ENCODE measurements around the gene AP3B2.

AP3B2 gene

DNA sequence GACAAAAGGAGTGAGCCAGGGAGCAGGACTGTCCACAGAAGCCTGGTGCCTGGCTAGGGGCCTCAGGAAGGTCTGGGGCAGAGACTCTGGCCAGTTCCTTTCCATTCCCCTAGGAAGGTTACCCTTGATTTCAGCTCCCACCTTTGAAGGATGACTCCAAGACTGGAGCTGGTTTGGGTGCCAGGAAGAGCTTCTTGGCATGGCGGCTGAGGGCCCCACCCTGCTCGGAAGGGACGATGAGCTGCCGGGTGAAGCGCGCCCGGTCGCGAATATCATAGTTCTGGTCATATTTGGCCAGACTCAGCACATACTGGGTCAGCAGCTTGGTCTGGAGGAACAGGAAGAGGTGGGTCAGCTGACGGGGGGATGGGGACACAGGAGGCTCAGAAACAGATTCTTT, 43.1 kb downstream of the AP3B2 start:
- no peak for DNase-seq (ENCODE audit: low read depth, low spot score)
- in situ Hi-C loops (cut with HindIII; ENCODE audit: low sequenced_read_pairs) = no loop called here
- no peak overlapping the region for H3K4me3 ChIP-seq (ENCODE audit: low read depth, low read length)
- TF ChIP-seq, protein P1, sequence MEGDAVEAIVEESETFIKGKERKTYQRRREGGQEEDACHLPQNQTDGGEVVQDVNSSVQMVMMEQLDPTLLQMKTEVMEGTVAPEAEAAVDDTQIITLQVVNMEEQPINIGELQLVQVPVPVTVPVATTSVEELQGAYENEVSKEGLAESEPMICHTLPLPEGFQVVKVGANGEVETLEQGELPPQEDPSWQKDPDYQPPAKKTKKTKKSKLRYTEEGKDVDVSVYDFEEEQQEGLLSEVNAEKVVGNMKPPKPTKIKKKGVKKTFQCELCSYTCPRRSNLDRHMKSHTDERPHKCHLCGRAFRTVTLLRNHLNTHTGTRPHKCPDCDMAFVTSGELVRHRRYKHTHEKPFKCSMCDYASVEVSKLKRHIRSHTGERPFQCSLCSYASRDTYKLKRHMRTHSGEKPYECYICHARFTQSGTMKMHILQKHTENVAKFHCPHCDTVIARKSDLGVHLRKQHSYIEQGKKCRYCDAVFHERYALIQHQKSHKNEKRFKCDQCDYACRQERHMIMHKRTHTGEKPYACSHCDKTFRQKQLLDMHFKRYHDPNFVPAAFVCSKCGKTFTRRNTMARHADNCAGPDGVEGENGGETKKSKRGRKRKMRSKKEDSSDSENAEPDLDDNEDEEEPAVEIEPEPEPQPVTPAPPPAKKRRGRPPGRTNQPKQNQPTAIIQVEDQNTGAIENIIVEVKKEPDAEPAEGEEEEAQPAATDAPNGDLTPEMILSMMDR (IDR thresholded peaks at IDR 0.05; ENCODE audit: low read depth, low read length) = no peak

DNA sequence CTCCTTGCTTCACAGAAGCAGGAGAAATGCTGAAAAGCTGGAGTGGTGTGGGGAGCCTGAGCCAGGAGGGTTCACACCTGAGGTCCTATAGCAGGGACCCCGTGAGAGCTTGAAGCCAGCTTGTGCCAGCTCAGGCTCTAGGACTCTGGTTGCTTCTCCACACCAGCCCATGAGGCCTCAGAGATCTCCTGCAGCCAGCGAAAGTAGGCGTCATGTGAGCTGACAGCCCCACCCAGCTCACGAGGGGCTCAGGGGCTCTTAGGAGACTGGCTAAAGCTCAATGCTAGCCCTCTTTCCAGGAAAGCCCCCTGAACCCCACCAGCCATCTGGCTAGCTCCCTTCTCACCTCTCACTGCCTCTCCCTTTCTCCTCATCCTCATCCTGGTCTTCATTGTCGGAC, 45.7 kb downstream of the AP3B2 start:
- TF ChIP-seq, protein P1 (IDR thresholded peaks at IDR 0.05; ENCODE audit: low read depth, low read length) = no peak
- in situ Hi-C loops (cut with HindIII; ENCODE audit: low sequenced_read_pairs) = no loop called here
- no peak for DNase-seq (ENCODE audit: low read depth, low spot score)
- H3K4me3 ChIP-seq (ENCODE audit: low read depth, low read length) = no peak overlapping the region

DNA sequence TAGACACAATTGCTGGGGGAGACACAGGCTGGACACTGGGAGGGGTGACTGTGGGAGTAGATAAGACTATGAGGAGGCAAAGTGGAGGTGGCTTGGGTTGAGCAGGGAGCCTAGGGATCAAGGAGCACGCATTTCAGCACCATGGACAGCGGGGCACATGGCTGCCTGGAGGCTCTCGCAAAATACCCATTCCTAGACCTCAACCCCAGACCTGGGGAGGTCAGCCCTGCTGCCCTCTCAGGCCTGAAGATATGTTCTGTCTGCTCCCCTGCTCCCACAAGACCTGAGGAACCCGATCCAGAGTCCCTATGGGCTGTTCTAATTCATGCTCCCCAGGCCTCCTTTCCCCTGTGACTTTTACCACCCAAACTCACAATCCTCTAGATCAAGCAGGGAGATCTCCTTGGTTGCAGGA, 46.5 kb downstream of the AP3B2 start:
- peak; percentile 16 for DNase-seq (ENCODE audit: low read depth, low spot score)
- in situ Hi-C loops (cut with HindIII; ENCODE audit: low sequenced_read_pairs) = no loop called here
- H3K4me3 ChIP-seq (ENCODE audit: low read depth, low read length) = no peak overlapping the region
- TF ChIP-seq, protein P1 (IDR thresholded peaks at IDR 0.05; ENCODE audit: low read depth, low read length) = no peak

DNA sequence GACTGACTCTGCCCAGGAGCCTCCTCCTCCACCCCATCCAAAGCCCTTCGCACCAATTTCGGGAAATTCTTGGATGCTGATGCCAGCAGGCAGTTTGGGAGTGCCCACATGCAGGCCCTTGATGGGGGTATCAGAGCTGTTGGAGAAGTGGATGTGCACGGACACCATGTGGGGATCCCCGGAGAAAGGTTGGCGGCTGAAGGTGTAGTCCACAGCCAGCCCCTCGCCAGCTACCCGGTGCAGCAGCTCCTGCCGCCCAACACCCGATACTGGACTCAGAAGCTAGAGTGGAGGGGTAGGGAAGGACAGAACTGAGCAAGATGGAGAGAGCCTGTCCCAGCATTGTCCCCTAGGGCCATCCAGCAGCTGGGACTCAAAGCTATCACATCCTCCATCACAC, 47.0 kb downstream of the AP3B2 start:
- no peak overlapping the region for H3K4me3 ChIP-seq (ENCODE audit: low read depth, low read length)
- no peak for DNase-seq (ENCODE audit: low read depth, low spot score)
- in situ Hi-C loops (cut with HindIII; ENCODE audit: low sequenced_read_pairs) = no loop called here
- TF ChIP-seq, protein P1 (IDR thresholded peaks at IDR 0.05; ENCODE audit: low read depth, low read length) = no peak

DNA sequence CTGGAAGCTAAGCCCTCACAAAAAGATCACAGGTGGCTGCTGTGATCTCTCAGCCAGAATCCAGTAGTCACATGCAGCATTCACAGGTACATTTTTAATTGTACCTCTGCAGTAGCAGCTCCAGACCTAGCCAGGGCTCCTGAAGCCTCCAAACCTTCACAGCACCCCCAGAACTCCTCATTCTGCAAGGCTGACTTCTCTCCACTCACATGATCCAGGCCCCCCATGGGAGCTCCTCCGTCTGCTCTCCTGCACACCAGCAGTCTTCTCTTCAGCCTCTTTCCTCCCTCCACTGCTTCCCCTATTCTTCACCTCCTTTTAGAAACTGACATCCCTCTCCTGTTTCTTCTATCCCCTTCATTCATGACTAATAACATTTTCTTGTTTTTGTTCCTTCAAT, 49.3 kb downstream of the AP3B2 start:
- TF ChIP-seq, protein P1 (IDR thresholded peaks at IDR 0.05; ENCODE audit: low read depth, low read length) = no peak
- no peak overlapping the region for H3K4me3 ChIP-seq (ENCODE audit: low read depth, low read length)
- in situ Hi-C loops (cut with HindIII; ENCODE audit: low sequenced_read_pairs) = no loop called here
- no peak for DNase-seq (ENCODE audit: low read depth, low spot score)

DNA sequence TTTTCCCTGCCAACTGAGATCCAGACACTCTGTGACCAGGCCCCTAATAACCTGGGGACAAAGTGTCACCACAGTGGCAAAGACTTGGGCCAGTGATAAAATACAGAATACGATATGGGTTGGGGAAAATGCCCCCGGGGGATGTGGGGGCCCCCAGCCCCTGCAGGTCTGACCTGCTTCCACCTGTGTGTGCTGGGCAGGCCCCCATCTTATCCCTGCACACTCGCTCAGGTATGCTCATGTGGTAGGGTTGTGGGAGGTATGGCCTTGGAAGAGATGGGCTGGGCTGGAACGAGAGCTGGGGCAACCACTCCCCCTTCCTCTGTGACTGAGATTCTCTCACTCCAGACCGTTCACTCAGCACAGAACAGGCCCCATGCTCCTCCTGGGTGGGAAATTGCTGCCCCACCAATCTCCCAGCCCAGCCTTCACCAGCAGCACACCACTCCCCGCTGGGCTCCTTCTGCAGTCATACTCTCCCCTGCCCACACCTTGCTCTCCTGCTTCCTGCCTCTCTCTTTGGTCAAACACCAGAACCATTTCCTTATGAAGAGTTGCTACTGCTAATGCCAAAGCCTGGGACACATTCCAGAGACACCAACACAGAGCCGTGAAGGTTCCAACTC, 52.9 kb downstream of the AP3B2 start:
- no peak overlapping the region for H3K4me3 ChIP-seq (ENCODE audit: low read depth, low read length)
- in situ Hi-C loops (cut with HindIII; ENCODE audit: low sequenced_read_pairs) = no loop called here
- TF ChIP-seq, protein P1 (IDR thresholded peaks at IDR 0.05; ENCODE audit: low read depth, low read length) = no peak
- no peak for DNase-seq (ENCODE audit: low read depth, low spot score)

Measured in astrocyte of the spinal cord (primary cell).